GM19193 (cell line): ENCODE measurements around the gene CCDC34.

ENCODE experiments used
- POLR2A ChIP-seq: IDR thresholded peaks from 4 replicates; pipeline ENCODE4 v1.6.1; 2011; ENCODE audit not compliant: insufficient read depth, insufficient read length; ENCODE audit errors: extremely low read depth

CCDC34 gene

GRCh38 chr11:27354359-27354965 lies 8.6 kb downstream of the CCDC34 start:
- TF ChIP-seq POLR2A, result no peak

GRCh38 chr11:27353593-27354358 lies 9.2 kb downstream of the CCDC34 start:
- no peak for TF ChIP-seq POLR2A

- TF ChIP-seq POLR2A, result no peak
Observed at GRCh38 chr11:27352781-27353180, 10.2 kb downstream of the CCDC34 start.

GRCh38 chr11:27350511-27350910 lies 12.5 kb downstream of the CCDC34 start:
- no peak for TF ChIP-seq POLR2A

GRCh38 chr11:27349919-27350318 lies 13.1 kb downstream of the CCDC34 start:
- no peak for TF ChIP-seq POLR2A

GRCh38 chr11:27348340-27348873 lies 14.6 kb downstream of the CCDC34 start:
- TF ChIP-seq POLR2A, result no peak

GRCh38 chr11:27347359-27348339 lies 15.4 kb downstream of the CCDC34 start:
- no peak for TF ChIP-seq POLR2A

GRCh38 chr11:27339941-27340340 lies 23.1 kb downstream of the CCDC34 start:
- no peak for TF ChIP-seq POLR2A

- no peak for TF ChIP-seq POLR2A
Observed at GRCh38 chr11:27331981-27332380, 31.0 kb downstream of the CCDC34 start.

- TF ChIP-seq POLR2A, result no peak
Observed at GRCh38 chr11:27330633-27331270, 32.3 kb downstream of the CCDC34 start.

- TF ChIP-seq POLR2A, result no peak
Observed at GRCh38 chr11:27329867-27330632, 33.0 kb downstream of the CCDC34 start.

- TF ChIP-seq POLR2A, result no peak
Observed at GRCh38 chr11:27328614-27329013, 34.4 kb downstream of the CCDC34 start.

GRCh38 chr11:27319072-27319471 lies 43.9 kb downstream of the CCDC34 start:
- no peak for TF ChIP-seq POLR2A

GRCh38 chr11:27317751-27318150 lies 45.3 kb downstream of the CCDC34 start:
- no peak for TF ChIP-seq POLR2A
